OCI-M2 (cell line): ENCODE measurements around the gene C1QL2.

Source experiments
- DNase-seq: peaks from one replicate; lab custom pipeline; 2025; ENCODE audit not compliant: unreplicated experiment; lab: John Stamatoyannopoulos, UW

Gene C1QL2

DNA sequence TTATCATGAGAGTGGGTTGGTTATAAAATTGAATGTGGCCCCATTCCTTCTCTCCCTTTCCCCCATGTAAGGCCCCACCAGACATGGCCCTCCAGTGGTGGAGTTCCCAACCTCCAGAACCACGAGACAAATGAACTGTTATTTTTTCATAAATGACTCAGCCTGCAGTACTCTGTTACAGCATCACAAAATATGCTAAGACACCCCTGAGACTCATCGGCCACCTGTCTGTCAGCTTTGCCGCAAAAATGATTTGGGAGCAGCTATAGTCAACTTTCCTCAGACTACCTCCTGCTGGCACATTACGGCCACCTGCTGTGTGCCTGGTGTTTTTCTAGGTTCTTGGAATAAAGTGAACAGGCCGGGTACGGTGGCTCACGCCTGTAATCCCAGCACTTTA lies 21.4 kb upstream of the C1QL2 start:
- DNase-seq, result no peak

DNA sequence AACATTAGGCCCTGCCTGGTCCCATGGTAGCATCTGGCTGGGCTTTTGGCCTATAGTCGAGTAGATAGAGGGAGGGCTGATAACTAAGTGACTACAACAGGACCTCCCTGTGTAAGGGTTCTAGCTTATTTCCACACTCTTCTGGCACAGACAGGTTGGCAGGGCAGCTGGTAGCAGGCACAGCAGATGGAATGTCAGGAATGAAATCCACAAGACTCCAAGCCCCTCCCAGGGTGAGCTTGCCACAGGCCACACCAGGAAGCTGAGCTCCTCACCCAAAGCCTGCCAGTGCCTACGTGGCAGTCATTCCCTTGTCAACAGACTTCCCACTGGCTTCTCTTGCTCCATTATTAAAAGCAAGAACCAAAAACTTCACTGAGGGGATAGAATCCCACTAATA lies 20.7 kb upstream of the C1QL2 start:
- DNase-seq, result no peak

DNA sequence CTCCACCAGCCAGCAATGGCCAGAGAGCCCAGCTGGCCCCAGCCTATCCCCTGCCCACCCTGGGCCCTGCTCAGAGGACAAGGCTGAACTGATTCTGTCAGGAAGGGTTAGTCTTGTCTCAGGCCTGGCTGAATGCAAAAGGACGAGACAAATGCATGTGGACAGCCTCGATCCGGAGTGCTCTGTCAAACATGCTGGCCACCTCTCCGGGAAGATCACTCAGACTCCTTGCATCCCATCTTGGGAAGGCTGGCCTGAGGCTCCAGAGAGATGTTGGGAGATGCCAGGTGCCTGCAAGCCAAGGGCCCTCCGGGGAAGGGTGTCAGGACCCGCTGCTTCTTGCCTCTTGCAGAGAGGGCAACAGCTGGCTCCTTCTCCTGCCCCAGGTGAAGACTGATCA lies 20.2 kb upstream of the C1QL2 start:
- DNase-seq, result no peak

DNA sequence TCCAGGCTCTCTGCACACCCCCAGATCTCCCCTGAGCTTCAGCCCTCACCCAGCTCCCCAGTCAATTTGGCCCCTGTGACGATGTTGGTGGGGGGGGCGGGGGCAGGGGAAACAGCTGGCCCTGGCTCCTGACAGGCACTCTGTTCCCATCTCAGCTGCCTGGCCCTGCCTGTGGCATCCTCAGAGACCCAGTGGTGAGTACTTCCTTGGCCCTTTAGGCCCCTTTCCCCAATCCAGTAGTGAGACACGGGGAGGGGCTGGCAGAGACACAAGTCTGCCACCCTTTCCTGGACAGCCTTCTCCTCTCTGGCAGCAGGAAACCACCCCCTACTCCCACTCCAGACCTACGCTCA lies 19.3 kb upstream of the C1QL2 start:
- DNase-seq, result no peak

DNA sequence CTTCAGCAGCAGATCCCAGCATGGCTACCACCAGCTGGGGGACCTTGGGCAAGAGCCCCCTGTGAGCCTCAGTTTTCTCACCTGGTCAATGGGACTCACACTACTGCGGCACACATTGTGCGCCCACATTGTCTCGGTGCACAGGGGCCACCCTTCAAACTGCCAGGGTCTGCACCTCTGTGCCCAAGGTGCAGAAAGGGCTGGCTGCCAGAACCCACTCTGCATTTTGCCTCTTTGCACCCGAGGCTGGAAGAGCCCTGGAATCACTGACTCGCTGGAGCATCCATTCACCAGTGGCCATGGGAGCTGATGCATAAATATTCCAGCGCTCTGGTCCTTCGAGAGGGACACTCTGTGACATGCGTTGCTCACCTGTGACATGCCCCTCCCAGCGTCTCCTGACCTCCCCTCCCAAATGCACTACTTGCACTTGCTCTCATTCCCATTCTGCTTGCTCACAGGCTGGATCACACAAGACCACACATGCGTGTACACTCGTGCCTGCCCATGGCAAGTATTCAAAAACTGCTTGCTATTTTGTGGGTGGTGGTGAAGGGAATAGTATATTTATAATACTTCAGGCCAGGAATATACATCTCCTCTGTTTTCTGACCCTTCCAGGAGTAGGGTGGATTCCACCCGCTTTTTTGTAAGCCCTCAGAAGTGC lies 18.8 kb upstream of the C1QL2 start:
- no peak for DNase-seq

DNA sequence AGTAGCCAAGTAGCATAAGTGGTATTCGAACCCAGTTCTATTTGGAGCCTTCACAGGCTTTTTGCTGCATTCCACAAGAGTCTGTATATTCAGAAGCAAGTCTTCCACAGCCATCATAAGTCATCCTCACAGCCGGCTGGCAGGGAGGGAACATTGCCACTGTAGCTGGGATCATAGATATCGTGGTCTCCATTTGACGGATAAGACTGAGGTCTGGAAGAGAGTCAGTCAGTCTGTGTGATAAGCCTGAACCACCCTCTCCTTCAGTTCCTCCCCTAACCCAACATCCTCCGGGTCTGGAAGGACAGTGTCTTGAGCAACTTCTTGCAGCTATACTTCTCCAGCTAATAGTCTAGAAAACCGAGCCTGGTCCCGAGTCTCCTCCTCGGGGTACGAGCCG lies 17.0 kb upstream of the C1QL2 start:
- DNase-seq, result no peak

DNA sequence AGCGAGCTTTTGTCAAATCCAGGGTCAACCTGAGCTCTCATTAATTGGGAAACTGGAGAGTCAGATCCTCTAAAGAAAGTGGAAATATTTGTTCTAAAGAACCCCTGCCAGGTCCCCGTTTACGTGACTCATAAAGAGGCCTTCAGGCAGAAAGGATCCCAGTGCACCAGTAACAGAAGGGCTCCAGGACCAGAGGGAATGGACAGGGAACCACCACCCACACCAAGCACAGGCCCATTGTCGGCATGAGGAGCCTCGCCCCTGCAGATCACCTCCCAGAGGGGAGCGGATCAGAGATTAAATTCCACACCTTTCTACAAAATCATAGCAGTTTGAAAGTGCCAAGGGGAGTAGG lies 16.4 kb upstream of the C1QL2 start:
- DNase-seq, result no peak

DNA sequence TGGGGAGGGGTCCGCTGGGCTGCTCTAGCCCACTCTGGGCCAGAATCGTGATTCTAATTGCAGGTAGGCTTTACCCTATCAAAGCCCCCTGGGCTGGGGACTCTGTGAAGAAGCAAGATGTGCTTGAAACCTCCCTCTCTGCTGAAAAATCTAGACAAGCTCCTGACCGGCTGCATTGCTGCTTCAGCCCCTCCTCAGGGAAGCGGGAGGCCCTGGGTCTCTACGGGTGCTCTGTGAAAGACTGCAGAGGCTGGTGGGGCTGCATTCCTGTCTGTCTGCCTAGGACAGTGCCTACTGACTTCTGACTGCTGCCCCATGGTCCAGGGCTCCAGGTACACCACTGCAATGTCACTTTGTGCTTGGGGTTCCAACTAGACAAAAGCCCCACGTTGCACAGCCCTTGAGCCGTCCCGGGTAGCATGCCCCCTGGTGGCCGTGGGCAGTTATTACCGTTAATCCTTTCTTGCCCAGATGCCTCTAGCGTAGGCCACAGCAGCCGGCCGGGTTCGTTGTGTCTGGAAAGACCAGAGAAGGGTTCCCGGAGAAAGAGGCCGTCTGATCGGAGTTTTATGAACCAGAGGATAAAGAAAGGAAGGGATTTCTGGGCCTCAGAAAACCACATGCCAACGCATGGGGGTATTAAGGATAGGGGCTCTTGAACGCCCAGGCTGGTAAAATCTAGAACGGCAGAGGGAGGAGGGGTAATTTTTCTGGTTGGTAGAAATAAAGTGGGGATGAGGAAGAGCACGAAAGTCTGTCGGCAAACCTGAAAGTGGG lies 15.9 kb upstream of the C1QL2 start:
- DNase-seq, result no peak

DNA sequence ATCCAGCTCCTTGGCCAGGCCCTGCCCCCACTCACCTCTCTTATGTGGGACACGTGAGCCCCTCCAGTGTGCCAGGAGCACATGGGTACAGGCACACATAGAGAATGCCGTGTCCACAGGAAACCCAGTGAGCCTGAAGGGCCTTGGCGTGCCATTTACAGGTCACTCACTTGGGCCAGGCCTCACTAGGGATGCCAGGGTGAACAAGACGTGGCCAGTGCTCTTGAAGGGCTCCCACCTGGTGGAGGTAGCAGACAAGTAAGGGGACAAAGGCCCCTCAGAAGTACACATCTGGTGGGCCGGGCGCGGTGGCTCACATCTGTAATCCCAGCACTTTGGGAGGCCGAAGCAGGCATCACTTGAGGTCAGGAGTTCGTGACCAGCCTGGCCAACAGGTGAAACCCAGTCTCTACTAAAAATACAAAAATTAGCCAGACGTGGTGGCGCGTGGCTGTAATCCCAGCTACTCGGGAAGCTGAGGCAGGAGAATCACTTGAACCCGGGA lies 15.1 kb upstream of the C1QL2 start:
- DNase-seq, result no peak

DNA sequence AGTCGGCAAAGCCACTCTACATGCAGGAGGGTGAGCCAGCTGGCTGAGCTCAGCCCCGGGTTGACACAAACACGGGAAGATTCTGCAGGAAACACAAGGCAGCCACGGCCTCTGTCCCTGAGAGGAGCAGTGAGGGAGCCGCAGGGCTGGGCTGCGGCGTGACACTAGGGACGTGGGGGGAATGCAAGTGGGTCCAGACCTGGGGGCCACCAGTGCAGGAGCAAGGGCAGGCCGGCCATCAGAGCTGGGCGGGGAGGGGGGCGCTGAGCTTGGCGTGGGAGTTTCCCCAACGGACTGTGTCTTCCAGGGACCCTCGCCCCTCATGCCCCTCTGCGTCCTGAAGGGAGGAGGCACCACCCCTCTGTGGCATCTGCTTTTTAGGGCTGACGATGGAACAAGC lies 12.0 kb upstream of the C1QL2 start:
- no peak for DNase-seq

DNA sequence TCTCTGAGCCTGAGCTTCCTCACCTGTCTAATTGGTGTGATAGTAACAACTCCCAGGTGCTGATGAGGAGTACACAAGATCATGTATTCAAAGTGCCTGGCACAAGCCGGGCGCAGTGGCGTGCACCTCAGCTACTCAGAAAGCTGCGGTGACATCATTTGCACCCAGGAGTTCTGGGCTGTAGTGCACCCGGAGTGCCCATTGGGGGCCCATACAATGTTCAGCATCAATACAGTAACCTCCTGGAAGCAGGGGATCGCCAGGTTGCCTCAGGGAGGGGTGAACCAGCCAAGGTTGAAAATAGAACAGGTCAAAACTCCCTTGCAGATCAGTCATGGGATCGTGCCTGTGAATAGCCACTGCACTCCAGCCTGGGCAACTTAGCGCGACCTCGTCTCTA lies 11.2 kb upstream of the C1QL2 start:
- no peak for DNase-seq

DNA sequence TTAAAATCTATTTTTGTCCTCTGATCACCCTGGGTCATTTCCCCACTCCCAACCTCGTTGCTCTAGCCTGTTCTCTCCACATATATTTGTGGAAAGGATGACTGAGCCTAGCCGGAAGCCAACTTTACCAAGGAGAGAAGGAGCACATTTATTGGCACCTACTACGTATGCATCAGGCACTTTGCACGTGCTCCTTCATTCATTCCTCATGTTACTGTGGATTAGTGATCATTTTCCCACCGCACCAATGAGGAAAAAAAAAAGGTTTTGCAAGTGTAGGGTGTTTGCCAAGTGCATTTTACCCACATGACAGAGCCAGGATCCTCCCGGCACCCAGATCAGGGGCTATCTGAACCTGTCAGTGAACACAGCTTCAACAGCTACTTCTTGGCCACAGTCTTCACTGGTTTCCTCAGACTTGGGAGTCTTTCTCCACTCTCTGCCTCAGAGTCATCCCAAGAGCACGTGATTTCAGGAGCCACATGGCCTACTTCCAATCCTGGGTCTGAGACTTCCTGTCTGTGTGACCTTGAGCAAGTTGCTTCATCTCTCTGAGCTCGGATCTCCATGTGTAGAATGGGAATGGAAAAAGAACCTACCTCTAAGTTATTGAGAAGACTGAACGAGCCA lies 1.9 kb upstream of the C1QL2 start:
- DNase-seq, result no peak

DNA sequence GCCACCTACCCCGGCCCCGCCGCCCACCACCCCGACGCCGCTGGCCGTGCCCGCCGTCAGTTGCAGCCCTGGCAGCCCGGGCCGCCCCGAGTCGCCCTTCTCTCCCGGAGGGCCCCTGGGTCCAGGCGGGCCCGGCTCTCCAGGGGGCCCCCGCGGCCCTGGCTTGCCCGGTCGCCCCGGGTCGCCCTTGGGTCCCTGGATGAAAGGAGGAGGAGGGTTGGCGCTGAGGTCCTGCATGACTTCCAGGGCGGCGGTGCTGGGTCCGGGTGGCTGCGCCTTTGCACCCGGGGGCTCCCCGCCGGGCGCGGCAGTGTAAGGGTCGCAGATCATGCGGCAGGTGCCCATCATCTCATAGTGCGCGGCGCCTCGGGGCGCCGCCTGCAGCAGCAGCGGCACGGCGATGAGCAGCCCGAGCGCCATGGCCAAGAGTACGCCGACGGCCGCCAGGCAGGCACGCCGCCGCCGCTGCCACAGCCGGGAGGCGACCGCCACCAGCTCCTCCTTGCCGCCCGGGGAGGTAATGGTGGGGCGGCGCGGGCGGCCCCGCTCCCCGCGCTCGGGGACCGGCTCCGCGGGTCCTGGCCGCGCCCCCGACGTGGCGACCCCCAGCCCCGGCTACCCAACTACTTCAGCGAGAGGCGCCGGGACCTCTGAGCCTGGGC lies 570 bp downstream of the C1QL2 start:
- DNase-seq, result no peak

DNA sequence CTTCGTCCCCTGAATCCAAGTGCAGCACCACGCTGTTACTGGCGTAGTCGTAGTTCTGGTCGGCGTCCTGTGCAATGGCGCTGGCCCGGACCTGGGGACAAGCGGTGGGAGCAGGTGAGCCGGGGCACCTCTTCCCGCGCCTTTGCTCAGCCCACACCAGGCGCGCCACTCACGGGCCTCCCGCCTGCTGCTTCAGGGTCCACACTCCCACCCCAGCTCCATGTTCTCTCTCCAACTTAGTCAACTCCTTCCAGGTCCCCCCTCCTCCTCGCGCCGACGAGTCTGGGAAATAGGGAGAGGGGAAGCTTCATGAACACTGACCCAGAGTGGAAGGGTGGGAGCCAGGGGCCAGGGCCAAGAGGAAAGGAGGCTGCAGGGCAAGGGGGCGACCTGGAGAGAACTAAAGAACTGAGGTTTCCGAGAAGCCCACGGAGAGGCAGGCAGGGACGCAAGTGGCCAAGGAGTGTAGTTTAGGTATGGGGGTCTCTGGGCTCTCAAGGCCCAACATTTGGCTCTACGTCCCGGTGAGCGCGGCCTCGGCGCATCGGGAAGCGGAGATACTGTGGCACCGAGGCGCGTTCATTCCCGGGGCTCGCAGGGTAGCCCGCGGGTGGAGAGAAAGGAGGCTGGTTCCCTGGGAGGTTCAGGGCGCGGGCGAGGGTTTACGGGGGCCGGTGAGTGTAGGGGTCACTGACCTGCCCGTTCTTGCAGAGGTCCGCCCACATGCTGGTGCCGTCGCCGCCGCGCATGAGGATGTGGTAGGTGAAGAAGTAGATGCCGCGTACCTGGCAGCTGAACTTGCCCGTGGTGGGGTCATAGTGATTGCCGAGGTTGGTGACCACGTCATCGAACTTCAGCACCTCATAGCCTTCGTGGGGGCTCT lies 1.4 kb downstream of the C1QL2 start:
- DNase-seq, result no peak

DNA sequence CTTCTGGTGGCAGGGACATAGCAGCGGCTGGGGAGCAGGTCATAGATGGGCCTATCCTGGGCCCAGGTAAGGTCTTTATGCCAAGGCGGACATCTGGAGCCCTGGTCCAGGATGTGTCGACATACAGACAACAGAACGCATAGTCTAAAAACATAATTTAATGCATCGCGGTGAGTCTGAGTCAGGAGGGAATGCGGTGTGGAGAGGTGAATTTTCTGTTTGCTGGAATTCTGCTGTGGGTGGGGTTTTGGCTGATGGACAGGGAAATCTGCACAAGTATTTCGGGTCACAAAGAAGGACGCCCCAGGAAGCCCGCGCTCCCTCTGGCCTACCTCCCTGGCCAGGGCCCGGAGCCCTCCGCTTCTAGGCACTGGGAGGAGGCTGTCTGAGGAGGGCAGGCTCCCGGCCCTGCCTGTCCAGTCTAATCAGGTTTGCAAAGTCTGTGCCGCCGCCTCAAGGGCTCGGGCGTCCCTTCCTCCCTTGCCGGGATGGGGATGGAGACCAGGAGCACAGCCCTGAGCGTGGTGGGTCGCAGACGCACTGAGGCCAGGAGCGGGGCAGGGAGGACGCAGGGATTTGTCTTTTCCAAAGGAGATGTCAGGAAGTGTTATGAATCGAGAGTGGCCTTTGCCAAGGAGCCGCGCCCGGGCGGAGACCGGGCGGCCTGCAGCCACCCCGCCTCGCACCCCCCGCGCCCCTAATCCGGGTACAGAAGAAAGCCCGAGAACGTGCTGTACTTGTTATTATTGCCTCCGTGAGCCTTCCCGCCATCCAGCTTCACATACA lies 2.3 kb downstream of the C1QL2 start:
- no peak for DNase-seq

DNA sequence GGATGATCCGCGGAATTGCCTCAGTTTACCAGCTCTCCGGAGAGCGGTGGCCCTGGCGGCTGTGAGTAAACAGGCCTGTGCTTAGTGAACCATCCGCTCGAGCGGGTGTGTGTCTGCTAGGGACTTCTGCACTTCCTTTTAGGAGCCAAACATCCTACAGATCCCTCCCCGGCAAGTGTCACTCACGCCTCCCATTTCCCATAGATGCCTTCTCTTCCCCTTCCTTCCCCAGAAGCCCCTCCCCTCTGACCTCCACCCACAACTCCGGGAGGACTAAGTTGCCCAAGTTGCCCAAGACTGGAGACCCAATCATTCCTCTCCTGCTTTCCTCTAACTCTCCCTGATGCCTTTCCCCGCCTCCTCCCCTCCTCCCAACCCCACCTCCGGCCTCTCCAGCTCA lies 2.9 kb downstream of the C1QL2 start:
- no peak for DNase-seq

DNA sequence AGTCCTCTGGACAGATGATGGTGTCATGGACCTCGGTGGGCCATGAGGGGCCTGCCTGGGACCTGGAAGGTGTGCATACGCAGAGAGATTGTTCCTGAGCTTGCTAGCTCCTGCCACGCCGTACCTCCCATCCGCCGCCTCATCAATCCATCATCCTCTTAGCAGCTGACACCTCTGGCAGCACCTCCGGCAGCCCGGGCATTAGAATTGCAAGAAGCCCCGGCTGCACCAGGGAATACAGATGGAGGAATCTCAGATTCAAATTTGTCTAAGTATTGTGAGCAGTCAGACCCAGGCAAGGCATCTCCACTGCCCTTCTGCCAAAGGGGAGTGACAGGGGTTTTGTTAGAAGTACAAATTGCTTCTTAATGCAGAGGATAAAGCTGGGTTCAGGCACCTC lies 4.5 kb downstream of the C1QL2 start:
- DNase-seq, result no peak

DNA sequence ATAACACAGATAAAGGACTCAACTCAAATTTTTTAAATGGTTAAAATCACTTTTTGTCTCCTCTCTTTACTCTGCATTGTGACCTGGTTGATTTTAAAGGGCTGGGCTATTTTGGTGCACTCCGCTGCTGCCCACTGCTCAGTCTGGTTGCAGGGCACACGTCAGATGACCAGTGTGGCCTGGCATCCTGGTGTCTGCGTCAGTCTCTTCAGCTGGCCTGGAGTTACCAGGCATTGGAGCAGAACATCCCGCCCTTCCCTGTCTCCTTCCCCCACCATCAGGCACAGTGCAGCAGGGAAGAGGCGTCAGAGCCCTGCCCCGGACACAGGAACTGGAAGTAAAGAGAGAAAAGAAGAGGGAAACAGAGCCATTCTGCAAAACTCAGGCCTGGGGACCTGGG lies 8.9 kb downstream of the C1QL2 start:
- DNase-seq, result no peak

DNA sequence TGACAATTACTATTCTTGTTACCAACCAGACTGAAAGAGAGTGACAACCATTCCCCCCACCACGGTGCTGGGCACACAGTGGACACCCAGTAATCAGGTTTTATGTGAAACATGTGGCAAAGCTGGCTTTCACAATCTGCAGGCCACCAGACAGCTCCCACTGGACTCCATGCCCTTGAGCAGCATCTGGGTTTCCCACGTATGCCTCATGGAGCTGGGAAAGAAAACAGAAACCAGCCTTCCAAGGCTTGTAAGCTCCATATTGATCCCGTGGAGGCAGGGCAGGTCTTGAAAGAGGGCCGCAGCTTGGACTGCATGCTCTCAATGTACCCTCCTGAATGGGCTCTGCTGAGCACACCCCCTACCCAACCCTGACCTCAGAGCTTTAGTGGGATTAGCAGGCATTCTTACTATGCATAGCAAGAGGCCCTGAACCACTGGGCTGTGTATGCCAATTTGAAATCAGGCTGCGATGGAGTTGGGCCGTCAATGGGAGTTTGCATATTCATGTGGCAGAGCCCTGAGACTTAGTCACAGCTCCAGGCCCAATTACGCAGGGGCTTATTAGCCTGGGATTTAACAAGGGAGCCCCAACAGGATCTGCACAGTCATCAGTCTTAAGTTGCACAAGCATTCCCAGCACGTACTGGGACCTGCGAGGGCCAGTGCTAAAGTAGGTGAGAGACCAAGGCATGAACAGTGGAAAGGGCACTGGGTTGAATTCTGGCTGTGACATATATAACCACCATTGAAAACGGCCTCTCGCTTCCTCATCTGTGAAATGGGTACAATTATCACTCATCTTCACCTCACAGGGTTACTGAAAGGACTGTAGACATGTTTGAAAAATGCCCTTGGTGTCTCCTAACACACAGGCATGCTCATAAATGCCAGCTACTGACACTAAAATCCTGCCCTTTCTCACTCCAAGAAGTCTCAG lies 10.5 kb downstream of the C1QL2 start:
- DNase-seq, result no peak
